ENCODE data around the gene HTR1E.
"Not testable (repeated sequence)": the region's sequence is repeated elsewhere in the genome, so short reads cannot be mapped to it uniquely, and the experiment has no call there.

The HTR1E gene, protein sequence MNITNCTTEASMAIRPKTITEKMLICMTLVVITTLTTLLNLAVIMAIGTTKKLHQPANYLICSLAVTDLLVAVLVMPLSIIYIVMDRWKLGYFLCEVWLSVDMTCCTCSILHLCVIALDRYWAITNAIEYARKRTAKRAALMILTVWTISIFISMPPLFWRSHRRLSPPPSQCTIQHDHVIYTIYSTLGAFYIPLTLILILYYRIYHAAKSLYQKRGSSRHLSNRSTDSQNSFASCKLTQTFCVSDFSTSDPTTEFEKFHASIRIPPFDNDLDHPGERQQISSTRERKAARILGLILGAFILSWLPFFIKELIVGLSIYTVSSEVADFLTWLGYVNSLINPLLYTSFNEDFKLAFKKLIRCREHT

DNA sequence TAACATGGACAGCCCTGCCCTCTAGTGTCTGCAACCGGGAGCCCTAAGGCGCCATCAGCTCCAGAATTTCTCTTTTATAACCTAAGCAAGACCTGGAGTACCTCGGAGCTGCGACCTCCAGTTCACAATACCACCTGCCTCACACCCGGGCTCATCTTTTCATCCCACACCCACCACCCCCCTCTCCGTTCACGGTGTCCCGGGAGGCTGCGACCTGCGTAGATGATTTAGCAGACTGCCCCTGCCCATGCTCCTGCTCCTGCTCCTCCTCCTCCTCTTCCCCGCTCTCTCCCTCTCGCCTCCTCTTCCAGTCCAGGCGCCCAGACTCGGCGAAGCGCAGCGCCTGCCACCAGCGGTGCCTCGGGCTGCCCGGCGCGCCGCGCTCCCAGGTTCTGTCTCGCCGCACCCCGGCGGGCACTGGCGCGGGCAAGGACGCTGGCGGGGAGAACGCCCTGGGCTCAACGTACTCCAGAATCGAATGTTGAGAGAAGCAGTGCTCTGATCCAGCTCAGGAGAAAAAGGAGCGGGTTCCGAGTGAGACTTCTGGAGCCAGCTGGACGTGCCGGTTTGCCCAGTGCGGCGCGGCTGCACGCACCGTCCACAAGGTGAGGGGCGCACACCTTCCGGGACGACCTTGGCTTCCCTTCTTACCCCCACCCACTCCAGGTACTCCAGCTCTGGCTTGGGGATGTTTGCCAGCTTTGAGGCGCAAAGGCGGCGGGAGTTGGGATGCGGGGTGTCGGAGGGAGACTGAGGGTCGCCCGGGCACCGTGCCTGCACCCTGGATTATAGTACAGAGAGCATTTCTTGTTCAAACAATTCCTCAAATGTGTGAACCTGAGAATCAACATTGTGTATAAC, at the start of gene HTR1E:
Gene HTR1E (plus strand): TSS at position 310 of the 861 bp plus-strand sequence. CDS start 77,807 bp downstream, outside the sequence.
- no peak for DNase-seq (ENCODE audit: extremely low read depth in 1 of 2, low read depth in 1 of 2)

DNA sequence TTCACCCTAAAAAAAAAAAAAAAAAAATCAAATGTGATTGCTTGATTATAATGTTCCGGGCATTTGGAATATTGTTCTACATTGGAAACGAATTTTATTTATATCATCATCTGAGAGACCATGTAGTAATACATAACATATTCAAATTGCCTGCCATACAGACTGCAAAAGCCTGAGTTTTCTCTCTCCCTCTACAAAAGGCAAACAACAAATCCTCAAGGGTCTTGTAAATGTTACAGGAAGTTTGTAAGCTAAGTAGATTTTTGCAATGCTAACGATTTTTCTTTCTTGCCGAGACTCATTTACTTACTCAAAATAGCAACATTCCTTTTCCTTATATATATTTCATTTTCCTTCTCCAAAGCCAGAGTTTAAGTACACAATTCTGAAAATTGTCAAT, 49.0 kb upstream of the HTR1E start:
- DNase-seq (ENCODE audit: extremely low read depth in 1 of 2, low read depth in 1 of 2), result no peak

DNA sequence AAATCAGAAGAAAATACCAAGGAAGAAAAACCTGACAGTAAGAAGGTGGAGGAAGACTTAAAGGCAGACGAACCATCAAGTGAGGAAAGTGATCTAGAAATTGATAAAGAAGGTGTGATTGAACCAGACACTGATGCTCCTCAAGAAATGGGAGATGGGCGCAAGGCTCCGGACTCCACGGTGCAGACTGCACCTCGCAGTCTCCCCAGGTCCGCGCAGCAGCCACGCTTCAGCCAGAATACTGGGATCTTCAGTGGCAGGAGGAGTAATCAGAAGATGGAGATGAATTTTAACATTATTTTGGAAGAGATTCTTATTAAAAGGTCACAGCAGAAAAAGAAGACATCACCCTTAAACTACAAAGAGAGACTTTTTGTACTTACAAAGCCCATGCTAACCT, 40.1 kb upstream of the HTR1E start:
- not testable (repeated sequence) for DNase-seq (ENCODE audit: extremely low read depth in 1 of 2, low read depth in 1 of 2)

DNA sequence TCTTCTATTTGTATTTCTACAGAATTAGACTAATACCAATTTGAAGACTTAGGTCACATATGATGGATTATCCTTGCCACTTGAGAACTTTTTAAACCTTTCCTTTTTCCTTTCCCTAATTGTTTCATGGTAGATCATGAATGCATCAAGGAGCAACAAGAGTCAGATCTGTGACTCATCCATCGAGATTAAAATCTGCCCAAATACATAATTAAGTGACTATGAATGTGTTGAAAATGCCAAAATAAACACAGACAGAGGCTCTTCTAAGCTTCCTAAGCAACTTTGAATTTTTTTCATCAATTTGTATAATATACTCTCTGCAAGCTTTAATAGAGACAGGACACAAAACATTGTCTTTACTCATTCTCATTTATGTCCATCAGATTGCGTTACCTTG, 23.5 kb upstream of the HTR1E start:
- no peak for DNase-seq (ENCODE audit: extremely low read depth in 1 of 2, low read depth in 1 of 2)

DNA sequence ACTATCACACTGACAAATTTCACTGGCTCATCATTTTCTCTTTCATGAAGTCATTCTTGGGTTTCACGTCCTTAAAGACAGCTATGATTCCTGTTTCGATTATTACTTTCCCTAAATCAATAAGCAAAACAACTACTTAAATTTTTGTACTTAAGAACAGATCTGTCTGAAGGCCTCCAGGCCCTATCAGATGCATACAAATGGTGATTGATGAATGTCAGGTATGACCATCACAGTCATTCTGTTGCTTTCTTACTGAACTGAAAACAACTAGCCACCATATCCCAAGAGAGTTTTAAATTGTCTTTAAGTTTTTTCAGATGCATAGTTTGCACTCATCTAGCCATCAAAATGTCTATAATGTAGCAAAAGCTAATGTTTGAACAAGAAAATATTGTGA, 20.9 kb upstream of the HTR1E start:
- DNase-seq (ENCODE audit: extremely low read depth in 1 of 2, low read depth in 1 of 2), result no peak

DNA sequence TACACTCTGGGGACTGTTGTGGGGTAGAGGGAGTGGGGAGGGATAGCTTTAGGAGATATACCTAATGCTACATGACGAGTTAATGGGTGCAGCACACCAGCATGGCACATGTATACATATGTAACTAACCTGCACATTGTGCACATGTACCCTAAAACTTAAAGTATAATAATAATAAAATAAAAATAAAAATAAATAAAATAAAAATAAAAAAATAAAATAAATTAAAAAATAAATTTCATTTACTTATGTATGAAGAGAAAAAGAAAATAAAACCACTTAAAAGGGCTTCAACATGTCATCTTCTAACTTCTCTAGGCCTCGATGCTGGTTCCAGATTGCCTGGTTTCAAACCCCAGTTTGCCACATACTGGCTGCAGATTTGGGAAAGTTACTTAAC, 10.2 kb upstream of the HTR1E start:
- DNase-seq (ENCODE audit: extremely low read depth in 1 of 2, low read depth in 1 of 2), result not testable (repeated sequence)

DNA sequence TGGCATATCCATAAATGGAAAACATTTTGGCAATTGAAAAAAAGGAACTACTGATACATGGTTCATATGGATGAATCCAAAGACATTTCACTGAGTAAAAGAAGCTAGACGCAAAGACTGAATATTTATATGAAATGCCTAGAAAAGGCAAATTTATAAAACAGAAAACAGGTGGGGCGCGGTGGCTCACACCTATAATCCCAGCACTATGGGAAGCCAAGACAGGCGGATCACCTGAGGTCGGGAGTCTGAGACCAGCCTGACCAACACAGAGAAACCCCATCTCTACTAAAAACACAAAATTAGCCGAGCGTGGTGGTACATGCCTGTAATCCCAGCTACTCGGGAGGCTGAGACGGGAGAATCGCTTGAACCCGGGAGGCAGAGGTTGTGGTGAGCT, 9.5 kb upstream of the HTR1E start:
- DNase-seq (ENCODE audit: extremely low read depth in 1 of 2, low read depth in 1 of 2), result not testable (repeated sequence)

DNA sequence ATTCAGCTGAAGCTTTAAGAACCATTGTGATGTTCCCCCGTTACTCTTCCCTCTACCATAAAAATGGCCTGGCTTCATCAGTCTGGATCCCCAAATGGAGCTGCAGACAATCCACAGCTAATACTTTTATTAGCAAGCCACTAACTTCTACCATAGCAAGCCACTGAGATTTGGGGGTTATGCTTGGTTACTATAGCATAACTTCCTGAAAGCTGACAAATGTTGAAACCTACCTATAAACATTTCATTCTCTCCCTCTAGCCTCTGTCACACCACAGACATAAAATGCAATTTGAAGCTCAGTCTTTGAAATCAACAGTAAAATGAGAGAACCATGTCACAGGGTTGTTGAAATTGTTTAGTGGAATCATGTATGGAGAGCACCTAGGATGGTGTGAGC, 3.0 kb upstream of the HTR1E start:
- DNase-seq (ENCODE audit: extremely low read depth in 1 of 2, low read depth in 1 of 2), result no peak

DNA sequence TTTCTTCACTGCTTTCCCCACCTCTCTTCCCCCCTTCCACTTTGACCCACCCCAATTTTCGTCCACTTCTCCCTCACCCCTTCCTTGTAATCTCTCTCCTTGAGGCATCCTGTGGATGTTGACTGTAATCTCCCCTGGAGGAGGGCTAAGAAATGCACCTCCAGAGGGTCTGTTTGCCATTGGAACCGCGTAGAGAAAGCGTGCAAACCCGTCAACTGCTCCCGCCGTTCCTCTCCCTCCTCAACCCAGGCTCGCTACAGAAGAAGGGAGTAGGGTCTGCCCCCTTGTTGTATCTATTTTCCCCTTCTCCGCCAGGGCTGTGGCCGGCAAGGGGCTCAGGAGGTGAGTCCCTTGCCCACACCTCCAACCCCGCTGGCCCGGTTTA, 502 bp upstream of the HTR1E start:
- no peak for DNase-seq (ENCODE audit: extremely low read depth in 1 of 2, low read depth in 1 of 2)

DNA sequence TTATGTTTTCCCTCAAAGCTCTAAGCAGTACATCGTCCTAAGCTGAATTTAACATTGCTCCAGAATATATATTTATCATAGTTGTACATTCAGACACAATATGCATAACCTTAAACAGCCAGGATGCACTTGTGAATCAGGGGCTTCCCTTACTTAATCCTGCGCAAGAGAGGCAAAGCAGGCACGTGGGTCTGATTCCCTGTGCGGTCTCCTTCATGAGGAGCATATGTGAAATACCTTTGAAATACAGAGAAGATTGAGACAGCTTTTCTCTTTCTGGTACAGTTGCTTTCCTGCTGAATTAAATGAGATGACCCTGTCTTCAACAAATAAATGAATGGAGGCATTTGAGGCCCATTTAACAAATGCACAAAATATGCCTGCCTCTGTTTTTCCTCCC, 1.5 kb downstream of the HTR1E start:
- DNase-seq (ENCODE audit: extremely low read depth in 1 of 2, low read depth in 1 of 2), result no peak

DNA sequence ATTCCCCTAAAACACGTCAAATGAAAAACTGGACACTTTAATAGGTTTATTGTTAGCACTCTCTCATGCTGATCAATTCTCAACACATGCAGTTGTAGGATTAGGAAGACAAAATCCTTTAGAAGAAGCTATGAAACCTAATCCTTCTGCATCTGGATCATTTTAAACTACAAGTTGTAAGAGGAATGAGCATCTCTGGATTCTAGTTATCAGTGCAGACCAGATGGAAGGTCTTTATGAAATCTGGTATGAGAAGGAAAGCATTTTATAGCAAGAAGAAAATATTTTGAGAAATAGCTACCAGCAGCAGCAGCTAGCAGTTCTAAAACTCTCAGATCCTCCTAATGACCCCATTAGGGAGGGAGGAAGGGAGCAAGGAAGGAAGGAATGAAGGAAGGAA, 4.1 kb downstream of the HTR1E start:
- DNase-seq (ENCODE audit: extremely low read depth in 1 of 2, low read depth in 1 of 2), result no peak

DNA sequence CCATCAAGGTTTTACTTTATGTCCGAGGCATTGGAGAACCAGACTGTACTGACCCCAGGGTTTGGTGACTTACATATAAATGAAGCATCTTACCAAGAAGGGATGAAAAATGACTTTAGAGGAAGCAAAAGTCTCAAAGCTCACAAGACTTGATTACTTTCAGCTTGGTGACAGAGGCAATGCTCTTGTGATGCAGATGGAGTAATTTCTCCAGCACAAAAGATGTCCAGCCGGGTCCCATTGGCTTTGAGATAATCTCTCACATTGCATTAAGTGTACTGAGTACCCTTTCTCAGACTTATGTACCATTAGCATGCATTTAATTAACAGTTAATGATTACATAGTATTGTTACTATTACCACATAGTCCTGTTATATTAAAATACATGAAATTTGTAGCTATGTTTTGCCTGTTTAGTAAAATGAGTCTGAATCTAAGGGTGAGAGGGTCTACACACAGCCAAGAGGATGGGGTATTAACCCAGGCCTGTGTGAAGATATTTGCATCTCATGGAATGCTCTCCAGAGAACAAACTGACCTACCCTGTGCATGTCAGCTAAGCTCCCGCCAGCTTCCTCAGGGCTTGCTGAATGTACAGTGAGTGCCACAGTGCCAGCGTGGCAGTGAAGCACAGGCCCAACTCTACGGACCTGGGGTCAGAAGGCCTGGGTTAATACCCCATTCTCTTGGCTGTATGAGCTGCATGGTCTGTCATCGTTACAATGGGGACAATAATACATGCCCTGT, 5.6 kb downstream of the HTR1E start:
- DNase-seq (ENCODE audit: extremely low read depth in 1 of 2, low read depth in 1 of 2), result no peak

DNA sequence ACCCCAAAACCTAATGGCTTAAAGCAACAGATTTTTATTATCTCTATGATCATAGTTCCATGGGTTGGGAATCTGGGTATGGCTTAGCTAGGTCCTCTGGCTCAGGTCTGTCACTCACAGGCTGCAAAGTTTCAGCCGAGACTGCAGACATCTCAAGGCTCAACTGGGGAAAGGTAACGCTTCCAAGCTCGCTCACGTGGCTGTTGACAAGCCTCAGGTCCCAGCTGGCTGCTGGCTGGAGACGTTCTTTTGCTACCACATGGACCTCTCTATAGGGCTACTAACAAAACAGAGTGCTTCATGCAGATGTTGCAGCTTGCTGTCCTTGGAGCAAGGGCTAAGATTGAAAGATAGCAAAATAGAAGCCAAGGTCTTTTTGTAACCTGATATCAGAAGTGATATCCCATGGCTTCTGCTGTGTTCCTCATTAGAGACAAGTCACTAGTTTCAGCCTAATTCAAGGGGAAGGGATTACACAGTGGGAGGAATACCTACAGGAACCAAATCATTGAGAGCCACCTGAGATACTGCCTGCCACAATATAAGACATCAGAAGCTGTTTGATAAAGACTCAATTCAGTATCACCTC, 6.6 kb downstream of the HTR1E start:
- DNase-seq (ENCODE audit: extremely low read depth in 1 of 2, low read depth in 1 of 2), result no peak

DNA sequence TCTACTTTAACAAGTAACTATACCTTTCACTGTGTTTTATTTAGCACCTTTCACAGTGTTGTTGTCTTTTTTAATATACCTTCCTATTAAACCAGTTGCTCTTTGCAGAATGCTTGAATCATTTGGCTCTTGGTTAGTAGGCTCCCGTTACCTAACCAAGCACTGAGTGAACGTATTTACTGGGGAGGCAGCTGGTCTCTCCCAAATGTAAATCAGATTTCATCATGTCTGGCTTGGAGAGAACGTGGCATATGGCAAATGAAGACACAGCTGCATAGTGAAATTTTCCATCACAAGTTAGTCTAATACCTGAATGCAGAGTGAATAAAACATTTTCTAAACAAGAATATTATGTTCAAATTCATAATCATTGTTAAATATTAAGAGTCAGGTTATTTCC, 12.4 kb downstream of the HTR1E start:
- no peak for DNase-seq (ENCODE audit: extremely low read depth in 1 of 2, low read depth in 1 of 2)

DNA sequence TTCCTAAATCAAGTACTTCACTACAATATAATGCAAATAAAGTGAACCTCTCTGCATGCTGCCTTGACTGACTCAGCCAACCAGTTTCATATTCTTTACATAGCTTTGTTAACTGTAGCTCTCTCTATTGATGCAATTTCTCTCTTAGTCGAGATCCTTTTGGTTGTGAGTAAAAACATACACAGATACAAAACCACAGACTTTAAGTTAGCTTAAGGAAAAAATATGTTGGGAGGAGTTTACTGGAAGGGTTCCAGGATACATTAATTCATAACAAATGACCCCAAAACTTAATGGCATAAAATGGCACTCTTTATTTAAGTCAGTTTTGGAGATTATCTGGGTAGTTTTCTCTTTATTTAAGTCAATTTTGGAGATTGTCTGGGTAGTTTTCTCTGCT, 15.7 kb downstream of the HTR1E start:
- no peak for DNase-seq (ENCODE audit: extremely low read depth in 1 of 2, low read depth in 1 of 2)

DNA sequence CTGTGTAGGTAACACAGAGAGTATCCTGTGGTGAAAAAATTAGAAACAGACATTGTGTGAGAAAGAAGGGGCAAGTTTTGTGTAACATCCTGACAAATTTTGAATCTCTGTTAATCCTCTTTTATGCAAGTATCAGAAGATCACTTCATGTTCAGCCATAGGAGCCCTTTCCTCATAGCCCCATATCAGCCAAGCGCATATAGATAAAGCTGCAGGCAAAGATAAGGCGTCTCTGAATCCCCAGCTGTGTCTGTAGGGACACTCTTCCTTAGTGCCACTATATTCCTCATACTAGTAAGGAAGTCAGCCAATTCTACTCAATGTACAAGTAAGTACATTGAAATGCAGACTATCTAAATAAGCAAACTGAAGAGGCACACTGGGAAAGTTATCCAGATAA, 22.3 kb downstream of the HTR1E start:
- no peak for DNase-seq (ENCODE audit: extremely low read depth in 1 of 2, low read depth in 1 of 2)

DNA sequence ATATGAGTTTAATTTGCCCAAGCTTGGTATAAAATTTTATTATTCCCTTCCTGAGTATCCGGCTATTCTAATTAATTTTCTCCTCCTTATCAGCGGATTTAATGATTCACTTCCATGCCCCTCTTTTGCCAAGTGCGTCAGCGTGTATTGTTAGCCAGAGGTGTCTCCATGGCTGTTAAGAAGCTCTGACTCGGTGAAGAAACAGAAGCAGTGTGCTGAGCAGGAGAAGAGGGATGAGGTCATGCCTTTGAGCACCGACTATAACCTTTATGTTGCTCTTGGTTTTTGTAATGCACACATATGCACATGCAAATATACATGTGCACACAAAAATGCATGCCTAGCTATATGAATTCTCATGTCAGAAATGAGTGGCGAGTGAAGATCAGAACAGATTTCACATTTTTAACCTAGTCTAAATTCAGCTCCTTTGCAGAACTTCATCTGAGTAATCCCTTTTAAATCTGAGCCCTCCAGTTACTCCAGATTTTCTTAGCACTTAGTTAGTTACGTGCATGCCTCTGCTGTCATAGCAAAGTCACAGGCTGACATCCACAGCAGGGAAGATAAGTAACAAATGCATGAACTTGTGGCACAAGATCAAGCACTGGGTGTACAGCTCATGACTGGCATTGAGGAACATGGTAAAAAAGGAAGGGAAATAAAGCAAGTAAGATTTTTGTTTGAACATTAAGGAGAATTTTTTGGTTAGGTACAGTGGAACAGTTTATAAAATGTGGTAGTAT, 24.3 kb downstream of the HTR1E start:
- DNase-seq (ENCODE audit: extremely low read depth in 1 of 2, low read depth in 1 of 2), result no peak

DNA sequence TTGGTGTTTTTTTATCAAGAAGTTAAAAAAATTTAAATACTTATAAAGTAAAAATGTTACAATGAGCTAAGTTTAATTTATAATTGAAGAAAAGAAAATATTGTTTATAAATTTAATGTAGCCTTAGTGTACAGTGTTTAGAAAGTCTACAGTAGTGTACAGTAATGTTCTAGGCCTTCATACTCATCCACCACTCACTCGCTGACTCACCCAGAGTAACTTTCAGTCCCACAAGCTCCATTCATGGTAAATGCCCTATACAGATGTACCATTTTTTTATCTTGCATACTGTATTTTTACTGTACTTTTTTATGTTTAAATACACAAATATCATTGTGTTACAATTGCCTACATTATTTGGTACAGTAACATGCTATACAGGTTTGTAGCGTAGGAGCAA, 26.0 kb downstream of the HTR1E start:
- no peak for DNase-seq (ENCODE audit: extremely low read depth in 1 of 2, low read depth in 1 of 2)

DNA sequence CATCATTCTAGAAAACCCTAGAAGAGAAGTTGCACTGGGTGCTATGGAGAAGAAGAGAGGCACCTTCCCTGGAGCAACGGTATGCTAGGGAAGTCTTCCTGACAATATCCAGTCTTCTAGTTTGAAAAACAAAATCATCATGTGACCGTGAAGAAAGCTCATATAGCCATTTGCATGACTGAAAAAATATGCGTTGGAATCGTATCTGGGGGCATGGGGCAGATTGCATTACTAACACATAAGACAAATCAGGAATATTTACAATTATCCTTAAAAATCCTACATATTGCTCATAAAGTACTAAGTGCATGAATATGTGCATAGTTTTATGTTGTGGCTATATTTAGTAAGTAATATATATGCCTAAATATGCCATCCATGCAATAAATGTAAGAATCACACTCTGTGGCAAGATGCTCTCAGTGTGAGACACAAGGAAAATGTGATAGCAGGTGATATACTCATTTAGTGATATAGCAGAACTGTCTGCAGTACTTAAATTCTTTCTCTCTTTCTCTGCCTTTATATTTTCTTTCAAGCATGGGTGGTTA, 26.8 kb downstream of the HTR1E start:
- DNase-seq (ENCODE audit: extremely low read depth in 1 of 2, low read depth in 1 of 2), result no peak

DNA sequence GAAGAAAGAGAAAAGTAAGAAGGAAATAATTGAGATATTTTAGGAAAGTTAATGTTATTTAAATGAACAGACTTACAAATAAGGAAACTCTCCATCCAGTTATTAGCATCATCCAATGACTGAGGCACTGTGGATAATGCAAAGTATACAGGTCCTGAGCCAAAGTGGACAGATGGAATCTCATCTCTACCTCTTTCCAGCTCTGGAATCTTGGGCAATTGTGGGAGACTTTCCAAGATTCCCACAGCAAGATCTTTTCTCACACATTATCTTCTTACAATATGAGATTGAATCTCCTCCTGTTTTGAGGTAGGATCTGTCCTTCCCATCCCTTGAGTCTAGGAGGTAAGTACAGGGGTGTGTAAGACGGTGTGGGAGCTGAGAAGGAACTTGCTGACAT, 28.9 kb downstream of the HTR1E start:
- DNase-seq (ENCODE audit: extremely low read depth in 1 of 2, low read depth in 1 of 2), result no peak
